ENCODE measurements around the gene TRIM72.

DNA sequence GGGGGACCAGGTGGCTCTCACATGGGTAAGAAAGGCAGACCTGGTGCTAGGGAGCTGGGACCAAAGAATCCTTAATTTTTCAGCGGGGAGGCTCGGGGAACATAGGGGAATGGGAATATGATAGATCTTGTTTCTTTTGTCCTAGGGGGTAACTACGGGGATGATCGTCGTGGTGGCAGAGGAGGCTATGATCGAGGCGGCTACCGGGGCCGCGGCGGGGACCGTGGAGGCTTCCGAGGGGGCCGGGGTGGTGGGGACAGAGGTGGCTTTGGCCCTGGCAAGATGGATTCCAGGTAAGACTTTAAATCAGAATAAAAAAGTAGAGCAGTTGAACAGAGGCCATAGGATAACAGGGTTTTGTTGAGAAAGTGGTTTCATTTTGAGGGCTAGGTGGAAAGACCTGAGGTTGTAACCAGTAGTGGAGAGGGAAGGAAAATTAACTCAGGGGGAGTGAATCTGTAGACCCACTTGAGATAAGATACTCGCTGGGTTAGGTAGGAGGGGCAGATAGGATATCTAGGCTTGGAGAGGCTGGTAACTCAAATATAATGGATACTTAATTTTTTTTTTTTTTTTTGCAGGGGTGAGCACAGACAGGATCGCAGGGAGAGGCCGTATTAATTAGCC is 23.0 kb upstream of the TRIM72 start:
- TF ChIP-seq BACH1 (IDR thresholded peaks at IDR 0.05; ENCODE audit: low read length), result no peak
- TF ChIP-seq SP2 (IDR thresholded peaks at IDR 0.05; ENCODE audit: low read length), result no peak
- no peak for TF ChIP-seq BRCA1 (IDR thresholded peaks at IDR 0.05; ENCODE audit: low read depth, low read length)
- TF ChIP-seq CBX8 (IDR thresholded peaks at IDR 0.05; ENCODE audit: borderline replicate concordance, low read depth, low read length), result no peak
- no peak for TF ChIP-seq JUND (IDR thresholded peaks at IDR 0.05; ENCODE audit: low read length)
- TF ChIP-seq, protein P1, sequence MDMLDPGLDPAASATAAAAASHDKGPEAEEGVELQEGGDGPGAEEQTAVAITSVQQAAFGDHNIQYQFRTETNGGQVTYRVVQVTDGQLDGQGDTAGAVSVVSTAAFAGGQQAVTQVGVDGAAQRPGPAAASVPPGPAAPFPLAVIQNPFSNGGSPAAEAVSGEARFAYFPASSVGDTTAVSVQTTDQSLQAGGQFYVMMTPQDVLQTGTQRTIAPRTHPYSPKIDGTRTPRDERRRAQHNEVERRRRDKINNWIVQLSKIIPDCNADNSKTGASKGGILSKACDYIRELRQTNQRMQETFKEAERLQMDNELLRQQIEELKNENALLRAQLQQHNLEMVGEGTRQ (IDR thresholded peaks at IDR 0.05; ENCODE audit: low read length), result no peak
- no peak for TF ChIP-seq PHF8 (conservative IDR thresholded peaks at IDR 0.05; ENCODE audit: low read depth, low read length)
- TF ChIP-seq POLR2AphosphoS5 (IDR thresholded peaks at IDR 0.05; ENCODE audit: low read depth, low read length), result 0 out of 2 replicates have a peak, but pooled peaks have one; percentile 25

All from H1 (cell line).